DMS 273 (cell line): ENCODE data around the gene TMEM132D.
"Not testable (repeated sequence)": the region's sequence is repeated elsewhere in the genome, so short reads cannot be mapped to it uniquely, and the experiment has no call there.

Source experiments
- DNase-seq: peaks from one replicate; lab custom pipeline; 2025; ENCODE audit not compliant: unreplicated experiment; lab: John Stamatoyannopoulos, UW

Gene TMEM132D

GRCh38 chr12:129200576-129200975 is 703.2 kb downstream of the TMEM132D start:
- DNase-seq = no peak

GRCh38 chr12:129196927-129197326 is 706.9 kb downstream of the TMEM132D start:
- no peak for DNase-seq

- DNase-seq = no peak
Observed at GRCh38 chr12:129195081-129195480, 708.7 kb downstream of the TMEM132D start.

- peak; percentile 43 for DNase-seq
Observed at GRCh38 chr12:129193263-129193871, 710.5 kb downstream of the TMEM132D start.

- no peak for DNase-seq
Observed at GRCh38 chr12:129190827-129191226, 713.0 kb downstream of the TMEM132D start.

GRCh38 chr12:129189879-129190278 is 713.9 kb downstream of the TMEM132D start:
- DNase-seq = not testable (repeated sequence)

GRCh38 chr12:129186952-129187351 is 716.9 kb downstream of the TMEM132D start:
- peak; percentile 17 for DNase-seq

GRCh38 chr12:129185855-129186254 is 718.0 kb downstream of the TMEM132D start:
- no peak for DNase-seq

- no peak for DNase-seq
Observed at GRCh38 chr12:129184127-129184928, 719.5 kb downstream of the TMEM132D start.

- DNase-seq = no peak
Observed at GRCh38 chr12:129179941-129180553, 723.8 kb downstream of the TMEM132D start.

- DNase-seq = no peak
Observed at GRCh38 chr12:129169928-129170327, 733.9 kb downstream of the TMEM132D start.

- DNase-seq = no peak
Observed at GRCh38 chr12:129163861-129164260, 740.0 kb downstream of the TMEM132D start.

GRCh38 chr12:129163461-129163860 is 740.4 kb downstream of the TMEM132D start:
- no peak for DNase-seq

GRCh38 chr12:129162805-129163204 is 741.0 kb downstream of the TMEM132D start:
- no peak for DNase-seq

- DNase-seq = no peak
Observed at GRCh38 chr12:129161511-129161910, 742.3 kb downstream of the TMEM132D start.

- DNase-seq = no peak
Observed at GRCh38 chr12:129160282-129160681, 743.5 kb downstream of the TMEM132D start.

GRCh38 chr12:129152351-129153104 is 751.3 kb downstream of the TMEM132D start:
- no peak for DNase-seq

- no peak for DNase-seq
Observed at GRCh38 chr12:129150721-129151120, 753.1 kb downstream of the TMEM132D start.

- no peak for DNase-seq
Observed at GRCh38 chr12:129145381-129145780, 758.4 kb downstream of the TMEM132D start.

- no peak for DNase-seq
Observed at GRCh38 chr12:129138776-129139175, 765.0 kb downstream of the TMEM132D start.

- DNase-seq = no peak
Observed at GRCh38 chr12:129136694-129137325, 767.0 kb downstream of the TMEM132D start.
